HK-2 (cell line): ENCODE data around the gene BCAR3.
A peak's percentile ranks its signal among the peaks of the same experiment; 100 is the strongest.

Experiments used
- DNase-seq: peaks from one replicate; pipeline ENCODE4 v3.0.0-alpha.2; 2018; ENCODE audit not compliant: unreplicated experiment

Gene BCAR3

GRCh38 chr1:93681101-93681988, at the start of gene BCAR3:
BCAR3 (minus strand) TSS chr1:93681837; CDS start chr1:93674930, 6,907 bp downstream.
- DNase-seq: peak; percentile 85

- no peak for DNase-seq
Observed at GRCh38 chr1:93730621-93731020, 49.0 kb upstream of the BCAR3 start.

- no peak for DNase-seq
Observed at GRCh38 chr1:93729906-93730305, 48.3 kb upstream of the BCAR3 start.

GRCh38 chr1:93729502-93729901, 47.9 kb upstream of the BCAR3 start:
- DNase-seq: no peak

- DNase-seq: no peak
Observed at GRCh38 chr1:93728480-93729131, 47.0 kb upstream of the BCAR3 start.

- no peak for DNase-seq
Observed at GRCh38 chr1:93723733-93724270, 42.2 kb upstream of the BCAR3 start.

DNA sequence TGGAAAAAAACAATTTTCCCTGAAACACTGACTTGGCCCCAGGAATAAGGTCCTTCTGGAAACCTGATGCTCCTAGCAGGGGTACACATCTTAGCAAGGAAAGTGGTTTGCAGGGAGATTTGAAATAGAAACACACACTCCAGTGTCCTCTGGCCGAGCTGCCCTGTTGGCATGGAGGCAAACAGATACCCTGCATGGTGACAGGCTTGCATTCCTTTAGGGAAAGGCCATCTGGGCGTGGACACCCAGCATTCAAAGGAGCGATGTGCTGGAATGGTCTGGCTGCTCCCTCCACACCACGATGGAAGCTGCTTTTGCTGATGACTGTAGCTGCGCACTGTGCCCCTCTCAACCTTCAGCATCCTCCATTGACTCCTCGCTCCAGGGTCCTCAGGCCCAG, 41.5 kb upstream of the BCAR3 start:
- DNase-seq: no peak

DNA sequence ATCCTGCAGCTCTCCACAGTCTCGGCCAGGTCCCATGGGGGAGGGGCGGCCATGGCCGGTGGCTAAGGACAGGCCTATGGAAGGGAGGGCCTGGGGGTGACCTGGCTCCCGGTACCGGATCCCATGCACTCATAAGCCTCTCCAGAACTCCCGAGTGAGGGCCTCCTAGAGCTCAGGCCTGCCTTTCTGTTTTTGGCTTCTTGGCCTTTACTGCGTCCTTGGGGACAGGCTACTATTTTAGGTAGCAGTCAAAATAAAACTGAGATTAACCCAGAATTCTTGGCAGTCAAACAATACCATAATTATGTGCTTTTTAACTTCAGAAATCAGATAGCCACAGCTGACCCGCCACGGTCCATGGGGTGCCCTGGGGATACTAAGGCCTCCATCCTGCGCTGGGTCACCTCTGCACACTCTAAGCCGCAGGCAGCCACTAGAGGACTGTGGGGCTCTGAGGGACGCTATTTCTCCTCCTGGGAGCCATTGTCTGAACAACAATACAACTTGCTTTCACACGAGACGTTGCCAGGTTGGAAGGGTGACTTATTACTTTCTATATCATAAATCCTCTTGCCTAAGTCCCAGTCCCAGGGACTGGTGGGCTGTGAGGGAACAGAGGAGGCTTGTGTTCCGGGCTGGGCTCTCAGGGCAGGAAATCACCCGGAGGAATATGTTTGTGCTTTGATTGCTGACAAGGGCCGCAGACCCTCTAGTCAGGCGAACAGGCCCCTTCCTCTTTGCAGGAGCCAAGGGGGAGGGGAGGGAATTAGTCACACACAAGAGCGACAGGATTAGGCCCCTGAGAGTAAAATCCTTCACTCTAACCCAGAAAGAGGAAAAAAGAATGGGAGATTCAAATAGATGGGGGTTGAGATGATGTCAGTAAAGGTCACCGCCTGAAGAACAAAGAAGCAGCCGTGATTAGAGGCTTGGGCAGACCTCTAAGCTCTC, 40.7 kb upstream of the BCAR3 start:
- DNase-seq: no peak

- DNase-seq: no peak
Observed at GRCh38 chr1:93720956-93721626, 39.5 kb upstream of the BCAR3 start.

- DNase-seq: no peak
Observed at GRCh38 chr1:93717640-93718039, 36.0 kb upstream of the BCAR3 start.

- no peak for DNase-seq
Observed at GRCh38 chr1:93716941-93717368, 35.3 kb upstream of the BCAR3 start.

GRCh38 chr1:93716163-93716562, 34.5 kb upstream of the BCAR3 start:
- no peak for DNase-seq

- DNase-seq: no peak
Observed at GRCh38 chr1:93715529-93716126, 34.0 kb upstream of the BCAR3 start.

- no peak for DNase-seq
Observed at GRCh38 chr1:93714356-93714755, 32.7 kb upstream of the BCAR3 start.

GRCh38 chr1:93713341-93713740, 31.7 kb upstream of the BCAR3 start:
- no peak for DNase-seq

GRCh38 chr1:93712741-93713140, 31.1 kb upstream of the BCAR3 start:
- no peak for DNase-seq

DNA sequence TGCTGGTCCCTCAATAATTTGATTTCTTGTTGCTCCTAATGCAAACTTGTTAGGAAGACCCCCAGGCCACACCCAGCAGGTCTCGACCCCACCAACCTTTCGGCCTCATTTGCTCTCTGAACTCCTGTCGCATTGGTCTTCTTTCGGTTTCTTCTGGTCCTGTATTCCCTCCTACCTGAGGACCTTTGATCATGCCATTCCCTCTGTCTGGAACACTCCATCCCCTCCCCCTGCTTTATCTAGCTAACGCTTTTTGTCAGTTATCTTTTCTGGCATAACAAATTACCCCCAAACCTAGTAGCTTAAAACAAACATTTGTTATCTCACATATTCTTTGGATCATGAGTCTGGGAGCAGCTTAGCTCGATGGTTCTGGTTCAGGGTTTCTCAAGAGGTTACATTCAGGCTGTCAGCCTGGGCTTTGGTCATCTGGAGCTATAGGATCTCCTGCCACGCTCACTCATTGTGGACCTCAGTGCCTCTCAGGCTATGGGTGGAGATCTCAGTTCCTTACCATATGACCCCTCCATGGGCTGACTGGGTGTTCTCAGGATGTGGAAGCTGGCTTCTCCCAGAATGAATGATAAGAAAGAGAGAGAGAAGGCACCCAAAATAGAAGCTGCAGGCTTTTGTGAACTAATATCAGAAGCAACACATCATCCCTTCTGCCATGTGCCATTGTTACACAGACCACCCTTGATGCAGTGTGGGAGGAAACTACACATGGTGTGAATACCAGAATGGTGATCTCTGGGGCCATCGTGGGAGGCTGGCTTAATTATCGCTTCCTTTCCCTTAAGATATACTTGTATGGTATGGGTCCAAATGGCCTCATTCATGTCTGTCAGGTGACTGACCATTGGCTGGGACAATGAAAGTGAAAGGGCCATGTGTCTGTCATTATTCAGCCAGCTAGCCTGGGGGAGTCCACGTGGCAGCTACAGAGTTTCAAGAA, 29.1 kb upstream of the BCAR3 start:
- DNase-seq: no peak

- no peak for DNase-seq
Observed at GRCh38 chr1:93708734-93709481, 27.3 kb upstream of the BCAR3 start.

DNA sequence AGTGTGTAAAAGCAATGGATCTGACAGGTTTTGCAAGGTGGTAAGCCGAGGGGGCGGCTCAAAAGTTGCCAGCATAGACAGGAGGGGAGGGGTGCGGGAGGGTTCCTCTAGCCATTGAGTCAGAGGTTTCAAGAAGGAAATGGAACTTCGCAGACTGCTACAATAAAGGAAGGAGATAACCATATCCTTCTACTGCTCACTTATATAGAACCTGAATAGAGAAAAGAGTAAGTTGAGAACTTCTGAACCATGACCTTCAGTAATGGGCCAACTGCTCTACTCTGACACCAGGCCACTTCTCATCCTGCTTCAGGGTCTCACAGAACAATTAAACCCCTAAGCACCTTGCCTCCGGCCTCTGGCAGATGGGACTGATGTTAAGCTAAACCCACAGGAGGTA, 26.3 kb upstream of the BCAR3 start:
- no peak for DNase-seq
